Kidney capillary endothelial cell (primary cell): Measurements from ENCODE around the gene PSMD8.
"Not testable (repeated sequence)": the region's sequence is repeated elsewhere in the genome, so short reads cannot be mapped to it uniquely, and the experiment has no call there.

Experiments
- DNase-seq: peaks from one replicate; pipeline ENCODE4 v3.0.0-alpha.2; 2018; ENCODE audit warnings: low spot score

The PSMD8 gene

GRCh38 chr19:38411041-38411712 is 36.8 kb downstream of the PSMD8 start:
- no peak for DNase-seq

- not testable (repeated sequence) for DNase-seq
Measured at GRCh38 chr19:38411898-38412297, 37.5 kb downstream of the PSMD8 start.

GRCh38 chr19:38412491-38412890 is 38.1 kb downstream of the PSMD8 start:
- no peak for DNase-seq

GRCh38 chr19:38412961-38413360 is 38.6 kb downstream of the PSMD8 start:
- DNase-seq = no peak

GRCh38 chr19:38413416-38413815 is 39.0 kb downstream of the PSMD8 start:
- no peak for DNase-seq

- no peak for DNase-seq
Measured at GRCh38 chr19:38417146-38417543, 42.8 kb downstream of the PSMD8 start.

GRCh38 chr19:38417544-38418506 is 43.5 kb downstream of the PSMD8 start:
- no peak for DNase-seq

GRCh38 chr19:38420935-38421334 is 46.6 kb downstream of the PSMD8 start:
- no peak for DNase-seq

- no peak for DNase-seq
Measured at GRCh38 chr19:38421856-38422255, 47.5 kb downstream of the PSMD8 start.

GRCh38 chr19:38422438-38422837 is 48.1 kb downstream of the PSMD8 start:
- DNase-seq = no peak

- no peak for DNase-seq
Measured at GRCh38 chr19:38424272-38424671, 49.9 kb downstream of the PSMD8 start.

GRCh38 chr19:38425222-38425809 is 50.9 kb downstream of the PSMD8 start:
- DNase-seq = no peak

- DNase-seq = no peak
Measured at GRCh38 chr19:38425810-38426466, 51.6 kb downstream of the PSMD8 start, which contains the start of gene RASGRP4. Gene RASGRP4, minus strand, starts transcription at chr19:38426219. Its CDS starts 128 bp downstream, at chr19:38426091.

- not testable (repeated sequence) for DNase-seq
Measured at GRCh38 chr19:38427035-38427677, 52.8 kb downstream of the PSMD8 start.

GRCh38 chr19:38429055-38429810 is 54.9 kb downstream of the PSMD8 start:
- DNase-seq = no peak

GRCh38 chr19:38429811-38430156 is 55.4 kb downstream of the PSMD8 start:
- DNase-seq = no peak

- no peak for DNase-seq
Measured at GRCh38 chr19:38430931-38431330, 56.6 kb downstream of the PSMD8 start.

- no peak for DNase-seq
Measured at GRCh38 chr19:38433268-38433733, 58.9 kb downstream of the PSMD8 start, which contains the start of gene RYR1. Gene RYR1, plus strand, starts transcription at chr19:38433691. Its CDS starts 139 bp downstream, at chr19:38433830.
